ENCODE results near the gene PAX8.

PAX8 gene

DNA sequence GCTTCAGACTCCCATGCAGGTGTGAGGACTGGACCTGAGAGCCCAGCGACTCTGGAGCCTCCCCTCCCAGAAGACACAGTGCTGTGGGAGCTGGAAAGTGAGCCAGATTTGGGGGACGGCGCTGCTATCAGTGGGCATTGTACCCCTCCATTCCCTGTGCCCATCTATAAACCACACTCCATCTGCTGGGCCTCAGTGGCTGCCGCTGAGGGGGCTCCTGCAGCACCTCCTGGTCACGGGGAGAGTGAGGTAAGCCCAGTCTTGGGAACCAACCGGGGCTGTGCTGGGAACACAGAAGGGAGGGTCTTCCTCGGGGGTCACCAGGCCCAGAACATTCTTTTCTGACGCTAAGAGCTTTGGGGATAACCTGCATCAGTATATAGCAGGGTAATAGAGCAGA, 95.5 kb downstream of the PAX8 start:
- DNase-seq (ENCODE audit: low read depth, low spot score) = no peak

DNA sequence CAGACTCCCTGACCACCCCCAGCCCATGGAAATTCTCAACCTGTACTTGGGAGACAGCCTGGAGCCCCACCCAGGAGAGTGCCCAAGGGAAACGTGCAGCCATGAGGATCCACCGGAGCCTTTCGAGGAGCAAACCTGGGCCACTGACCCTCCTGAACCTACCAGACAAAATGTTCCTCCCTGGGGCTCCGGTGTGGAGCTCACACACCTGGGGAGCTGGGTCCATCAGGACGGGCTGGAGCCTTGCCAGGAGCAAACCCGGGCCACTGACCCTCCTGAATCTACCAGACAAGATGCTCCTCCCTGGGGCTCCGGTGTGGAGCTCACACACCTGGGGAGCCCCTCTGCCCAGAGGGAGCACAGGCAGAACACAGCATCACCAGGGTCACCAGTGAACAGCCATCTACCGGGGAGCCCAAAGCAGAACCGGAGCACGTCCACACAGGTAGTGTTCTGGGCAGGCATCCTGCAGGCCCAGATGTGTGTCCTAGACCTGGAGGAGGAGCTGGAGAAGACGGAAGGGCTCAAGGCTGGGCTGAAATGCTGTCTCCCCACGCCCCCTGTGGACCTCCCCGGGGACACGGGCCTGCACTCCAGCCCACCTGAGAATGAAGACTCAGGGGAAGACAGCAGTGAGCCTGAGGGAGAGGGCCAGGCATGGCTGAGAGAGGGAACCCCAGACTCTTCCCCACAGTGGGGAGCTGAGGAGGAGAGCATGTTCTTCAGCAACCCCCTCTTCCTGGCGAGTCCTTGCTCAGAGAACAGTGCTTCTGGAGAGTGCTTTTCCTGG, 96.1 kb downstream of the PAX8 start:
- no peak for DNase-seq (ENCODE audit: low read depth, low spot score)

- no peak for DNase-seq (ENCODE audit: low read depth, low spot score)
Measured at GRCh38 chr2:113181258-113182051, 97.3 kb downstream of the PAX8 start.

DNA sequence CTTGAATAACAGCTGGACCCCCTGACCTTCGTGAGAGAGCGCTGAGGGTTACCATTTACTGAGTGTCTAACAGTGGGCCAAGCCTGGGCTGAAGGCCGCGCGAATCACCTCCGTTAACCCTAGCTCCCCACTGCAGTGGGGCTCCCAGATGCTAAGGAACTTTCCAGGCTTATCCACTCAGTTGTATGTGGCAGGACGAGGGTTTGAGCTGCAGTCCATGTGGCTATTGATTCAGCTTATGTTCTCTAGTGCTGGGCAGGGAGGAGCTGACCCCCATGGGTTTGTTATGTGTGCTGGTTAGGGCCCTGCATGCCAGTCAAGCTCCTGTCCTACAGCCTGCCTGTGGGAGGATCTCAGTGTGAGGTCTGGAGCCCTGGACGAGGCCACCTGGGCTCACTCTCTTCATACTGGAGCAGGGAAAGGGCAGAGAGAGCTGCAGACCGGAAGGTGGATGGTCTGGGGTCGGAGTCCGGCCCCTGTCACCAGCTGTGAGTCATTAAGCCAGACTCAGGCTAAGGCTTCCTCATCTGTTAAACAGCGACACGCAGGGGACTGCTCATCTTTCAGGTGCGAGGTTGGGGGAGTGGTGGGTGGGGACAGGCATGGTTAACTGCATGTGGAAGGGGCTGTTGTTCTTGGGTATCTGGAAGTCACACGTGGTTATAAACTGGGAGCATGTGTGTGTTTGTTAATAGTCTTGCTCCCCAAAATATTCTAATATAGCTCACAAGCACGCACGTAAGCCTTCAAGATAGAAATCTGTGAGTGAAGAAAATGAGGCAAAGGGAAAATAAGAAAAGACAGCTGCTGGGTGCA, 98.4 kb downstream of the PAX8 start:
- no peak for DNase-seq (ENCODE audit: low read depth, low spot score)

DNA sequence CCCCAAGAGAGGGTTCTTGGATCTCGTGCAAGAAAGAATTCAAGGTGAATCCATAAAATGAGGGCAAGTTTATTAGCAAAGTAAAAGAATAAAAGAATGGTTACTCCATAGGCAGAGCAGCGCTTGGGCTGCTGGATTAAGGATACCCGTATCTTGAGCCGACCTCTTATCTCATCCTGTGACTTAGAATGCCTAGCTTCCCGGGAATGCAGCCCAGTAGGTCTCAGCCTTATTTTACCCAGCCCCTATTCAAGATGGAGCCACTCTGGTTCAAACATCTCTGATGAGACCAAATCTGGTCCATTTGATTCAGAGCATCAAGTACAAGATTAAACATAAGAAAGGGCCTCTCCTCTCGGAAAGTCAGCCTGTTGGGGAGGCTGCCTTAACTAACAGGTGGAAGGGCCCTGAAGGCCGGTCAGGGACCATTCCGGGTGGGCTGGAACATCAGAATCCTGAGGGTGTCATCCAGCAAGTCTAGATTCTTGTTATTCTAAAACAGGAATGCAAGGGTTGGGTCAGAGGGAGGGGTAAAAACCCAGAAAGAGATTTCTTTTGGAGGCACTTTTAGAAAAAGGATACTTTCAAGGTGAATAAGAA, 99.2 kb downstream of the PAX8 start:
- DNase-seq (ENCODE audit: low read depth, low spot score) = no peak

GRCh38 chr2:113178891-113179290, 99.8 kb downstream of the PAX8 start:
- no peak for DNase-seq (ENCODE audit: low read depth, low spot score)

GRCh38 chr2:113178069-113178746, 100.5 kb downstream of the PAX8 start:
- DNase-seq (ENCODE audit: low read depth, low spot score) = no peak

DNA sequence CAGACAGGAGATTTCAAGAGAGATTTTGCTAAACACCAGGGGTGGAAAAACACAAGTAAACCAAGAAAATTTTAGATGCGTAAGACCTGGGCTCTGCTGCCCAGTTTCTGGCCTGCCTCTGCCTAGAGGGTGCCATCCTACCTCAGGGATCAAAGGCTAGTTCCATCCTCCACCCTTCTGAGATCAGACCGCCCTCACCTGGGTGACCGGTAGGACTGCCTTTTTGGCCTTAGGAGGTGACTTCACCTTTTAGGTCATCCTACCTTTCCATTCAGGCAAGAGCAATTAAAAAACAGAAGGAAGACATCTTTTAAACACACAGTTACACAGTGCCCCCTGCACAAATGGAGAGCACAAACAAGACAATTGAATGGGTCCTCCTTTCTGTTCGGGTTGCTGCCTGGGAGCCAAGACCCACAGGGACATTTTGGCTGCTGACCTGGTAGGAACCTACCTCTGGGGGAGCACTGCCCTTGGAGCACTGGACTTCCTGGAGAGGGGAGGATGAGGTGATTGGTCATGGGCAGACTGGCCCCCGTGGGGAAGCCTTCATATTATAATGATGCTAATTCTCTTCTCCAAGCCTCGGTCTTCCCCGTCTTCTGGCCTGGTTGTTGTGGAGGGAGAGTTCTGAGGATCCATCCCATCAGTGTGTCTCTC, 101.9 kb downstream of the PAX8 start:
- no peak for DNase-seq (ENCODE audit: low read depth, low spot score)

DNA sequence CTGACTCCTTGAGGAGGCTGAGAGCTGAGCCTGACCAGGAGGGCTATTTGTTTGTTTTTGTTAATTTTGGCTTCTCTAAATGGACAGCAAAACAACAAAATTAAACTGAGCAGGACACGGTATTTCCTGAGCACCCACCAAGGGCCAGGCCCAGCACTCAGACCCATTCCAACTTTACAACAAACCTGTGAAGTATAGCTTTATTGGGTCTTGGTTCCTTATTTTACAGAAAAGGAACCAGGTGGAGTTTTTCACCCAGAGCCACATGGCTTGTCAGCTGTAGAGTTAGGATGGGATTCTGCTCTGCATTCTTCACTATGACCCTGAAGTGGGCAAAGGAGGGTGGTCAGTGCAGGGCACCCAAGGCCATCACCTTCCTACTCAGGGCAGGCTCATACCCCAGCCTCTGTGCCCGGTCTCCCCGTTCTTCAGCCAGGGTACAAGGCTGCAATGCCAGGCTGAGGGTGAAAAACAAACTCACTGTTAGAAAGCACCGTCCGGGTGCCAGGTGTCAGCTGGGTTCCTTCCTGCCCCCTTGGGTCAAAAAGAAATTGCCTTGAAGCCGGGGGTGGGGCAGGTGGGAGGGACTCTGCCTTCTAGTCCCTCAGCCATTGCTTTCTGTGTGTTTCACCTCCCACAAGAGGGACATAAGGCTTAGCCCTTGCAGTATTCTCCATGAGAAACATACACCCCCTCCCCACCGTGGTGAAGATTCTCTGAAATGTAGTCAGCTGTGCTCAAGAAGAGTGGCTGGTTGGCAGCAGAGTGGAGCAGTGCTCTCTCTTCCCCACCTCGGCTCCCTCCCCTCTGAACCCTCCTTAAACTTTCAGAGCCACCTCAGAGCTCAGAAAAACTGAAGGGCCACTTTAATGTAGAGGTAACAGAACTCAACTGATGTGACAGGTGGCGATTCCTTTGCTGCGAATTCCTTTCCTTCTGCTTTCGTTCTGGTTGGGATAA, 102.7 kb downstream of the PAX8 start:
- no peak for DNase-seq (ENCODE audit: low read depth, low spot score)

DNA sequence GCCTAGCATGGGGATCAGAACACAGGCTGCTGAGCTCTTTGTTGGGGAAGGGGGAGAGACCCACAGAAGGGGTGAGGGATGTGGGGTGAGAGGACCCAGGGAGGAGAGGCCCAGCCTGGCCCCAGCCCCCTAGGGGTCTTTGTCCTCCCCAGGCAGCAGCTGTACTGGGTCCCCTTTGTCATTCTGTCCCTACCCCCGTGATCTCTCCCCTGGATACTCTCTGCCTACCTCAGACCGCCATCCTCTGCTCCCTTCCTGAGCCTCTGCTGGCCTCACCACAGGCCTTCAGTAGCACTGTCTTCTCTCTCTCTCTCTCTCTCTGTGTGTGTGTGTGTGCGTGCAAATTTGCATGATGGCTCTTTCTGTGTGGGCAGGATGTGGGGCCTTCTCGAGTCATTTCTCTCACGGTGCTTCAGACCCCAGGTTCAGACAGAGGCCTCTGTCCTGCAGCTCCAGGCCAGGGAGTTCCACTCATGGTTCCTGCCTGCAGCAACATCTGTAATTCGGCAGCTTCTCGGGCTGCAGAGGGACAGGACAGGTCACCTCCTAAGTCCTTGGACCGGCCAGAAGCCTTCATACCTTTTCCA, 103.6 kb downstream of the PAX8 start:
- peak; percentile 43 for DNase-seq (ENCODE audit: low read depth, low spot score)

- DNase-seq (ENCODE audit: low read depth, low spot score) = no peak
Measured at GRCh38 chr2:113174376-113174750, 104.4 kb downstream of the PAX8 start.

DNA sequence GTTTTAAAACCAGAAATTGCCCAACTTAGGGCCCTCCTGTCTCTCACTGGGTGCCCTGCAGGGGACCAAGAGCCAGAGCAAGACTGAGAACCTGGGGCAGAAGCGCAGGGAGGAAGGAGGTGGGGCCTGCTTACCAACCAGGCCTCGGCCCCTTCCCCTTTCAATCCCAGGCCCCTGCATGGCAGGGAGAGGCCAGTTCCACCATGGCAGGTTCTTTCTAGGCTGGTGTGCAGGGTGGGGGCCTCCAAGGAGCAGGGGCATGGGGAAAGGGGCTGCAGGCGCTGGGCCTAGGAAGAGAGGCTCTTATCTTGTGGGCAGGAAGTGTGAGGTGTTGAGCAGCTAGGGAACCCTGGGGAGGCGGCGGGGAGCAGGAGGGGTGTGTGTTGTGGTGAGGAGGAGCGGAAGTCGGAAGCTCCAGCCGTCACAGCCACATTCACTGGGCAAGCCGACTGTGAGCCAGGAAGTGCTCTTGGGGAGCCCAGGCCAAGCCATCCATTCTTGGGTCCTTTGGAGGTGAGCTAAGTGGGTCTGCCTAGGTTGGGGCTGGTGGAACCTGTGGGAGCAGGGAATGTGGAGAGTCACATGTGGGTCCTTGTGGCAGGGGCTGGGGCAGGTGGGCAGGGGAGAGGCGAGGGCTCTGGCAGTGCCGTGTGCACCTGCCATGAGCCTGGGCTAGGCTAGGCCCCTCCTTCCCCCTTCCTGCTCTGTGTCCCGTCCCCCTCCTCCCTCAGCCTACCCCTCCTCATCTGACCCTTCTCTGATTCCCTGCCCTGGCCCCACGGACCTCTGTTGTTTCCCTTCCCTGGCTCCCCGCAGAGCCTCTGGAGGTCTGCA, 105.0 kb downstream of the PAX8 start, which contains the start of gene PSD4:
Gene PSD4 (plus strand): TSS at position 430 of the 834 bp plus-strand sequence. CDS start 8,486 bp downstream, outside the sequence.
- peak; percentile 69 for DNase-seq (ENCODE audit: low read depth, low spot score)

GRCh38 chr2:113172721-113173541, 105.8 kb downstream of the PAX8 start:
- DNase-seq (ENCODE audit: low read depth, low spot score) = no peak

DNA sequence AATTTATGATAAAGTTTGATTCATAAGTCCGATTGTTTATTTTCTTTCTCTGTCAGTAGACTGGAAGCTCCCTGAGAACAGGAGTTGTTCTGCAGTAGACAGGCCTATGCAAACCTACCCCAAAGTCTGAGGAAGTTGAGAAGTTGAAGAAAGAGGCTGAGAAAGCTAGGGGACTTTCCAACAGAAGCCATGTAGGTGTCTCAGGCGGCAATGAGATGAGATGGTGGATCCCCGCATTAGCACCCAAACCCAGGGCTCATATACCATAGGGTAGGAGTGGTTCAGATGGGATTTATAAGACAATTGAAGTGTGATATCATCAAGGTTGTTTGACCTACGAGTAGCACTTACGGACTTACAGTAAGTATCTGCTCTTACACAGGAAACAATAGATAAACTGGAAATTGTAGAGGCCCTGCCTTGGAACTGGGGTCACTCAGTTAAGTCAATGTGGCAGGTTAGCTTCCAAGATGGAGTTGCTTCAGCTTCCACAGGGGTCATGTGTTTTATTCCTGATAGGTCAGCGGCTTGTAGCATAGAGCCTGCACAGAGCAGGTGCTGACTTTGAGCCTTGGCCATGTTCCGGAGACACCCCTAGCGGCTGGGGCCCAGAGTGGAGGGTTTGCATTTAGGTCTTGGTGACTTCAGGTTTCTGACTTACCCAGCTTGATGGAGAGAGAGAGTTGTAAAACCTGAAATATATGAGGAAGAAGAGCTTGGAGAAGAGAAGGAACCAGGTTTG, 107.2 kb downstream of the PAX8 start:
- DNase-seq (ENCODE audit: low read depth, low spot score) = no peak

GRCh38 chr2:113169586-113169985, 109.1 kb downstream of the PAX8 start:
- DNase-seq (ENCODE audit: low read depth, low spot score) = no peak

DNA sequence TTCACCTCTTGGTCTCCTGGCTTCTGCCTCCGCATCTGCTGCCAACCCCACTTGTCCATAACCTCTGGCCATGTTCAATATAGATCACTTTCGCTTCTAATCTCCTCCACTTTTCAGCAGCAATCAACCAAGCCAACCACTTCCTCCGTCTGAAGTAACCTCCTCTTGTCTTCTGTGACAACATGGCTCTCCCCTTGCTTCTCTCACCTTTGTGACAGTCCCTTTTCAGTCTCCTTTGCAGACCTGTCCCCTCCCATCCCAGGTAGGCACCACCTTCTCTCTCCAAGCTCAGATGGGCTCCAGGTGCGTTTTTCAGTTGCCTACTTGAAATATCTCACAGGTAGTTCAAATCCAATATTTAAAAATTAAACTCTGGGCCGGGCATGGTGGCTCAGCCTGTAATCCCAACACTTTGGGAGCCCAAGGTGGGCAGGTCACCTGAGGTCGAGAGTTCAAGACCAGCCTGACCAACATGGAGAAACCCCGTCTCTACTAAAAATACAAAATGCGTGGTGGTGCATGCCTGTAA, 109.7 kb downstream of the PAX8 start:
- DNase-seq (ENCODE audit: low read depth, low spot score) = no peak

All from activated CD4-positive, CD25-positive, alpha-beta regulatory T cell treated with anti-CD3 and anti-CD28 coated beads, Interleukin-2, amount 50 U/mL, for 16 hours (primary cell).